Measurements from ENCODE around the gene MMP25.
A peak's percentile ranks its signal among the peaks of the same experiment; 100 is the strongest.
"Not testable (repeated sequence)": the region's sequence is repeated elsewhere in the genome, so short reads cannot be mapped to it uniquely, and the experiment has no call there.

MMP25 gene

GRCh38 chr16:3070608-3071111 lies 24.3 kb downstream of the MMP25 start:
- Histone ChIP-seq H3K9me3 (ENCODE audit: control insufficient read depth, insufficient read depth, low read depth, low read length) (no peaks in the 10 kb centered on the region), H3K27me3 (ENCODE audit: control insufficient read depth, insufficient read depth, low read length) (peaks cover 5% of the 10 kb centered on the region; the same call in 1 of the 2 replicates), H3K36me3 (ENCODE audit: control insufficient read depth, insufficient read depth, low read length) (no peaks in the 10 kb centered on the region), H3K4me1 (ENCODE audit: control insufficient read depth, insufficient read depth, low read length) (peaks cover 16% of the 10 kb centered on the region; the same call in 1 of the 2 replicates), H3K9ac (ENCODE audit: low read length) (no peak overlapping the region), H3K27ac (ENCODE audit: low read depth, low read length) (no peak overlapping the region), H3K4me3 (ENCODE audit: low read depth, low read length) (no peak overlapping the region)

GRCh38 chr16:3071655-3072054 lies 25.3 kb downstream of the MMP25 start:
- Histone ChIP-seq H3K4me1 (ENCODE audit: control insufficient read depth, insufficient read depth, low read length) (peaks cover 10% of the 10 kb centered on the region; the same call in 1 of the 2 replicates), H3K27ac (ENCODE audit: low read depth, low read length) (no peak overlapping the region), H3K9ac (ENCODE audit: low read length) (no peak overlapping the region), H3K9me3 (ENCODE audit: control insufficient read depth, insufficient read depth, low read depth, low read length) (no peaks in the 10 kb centered on the region), H3K27me3 (ENCODE audit: control insufficient read depth, insufficient read depth, low read length) (peaks cover 5% of the 10 kb centered on the region; the same call in 1 of the 2 replicates), H3K36me3 (ENCODE audit: control insufficient read depth, insufficient read depth, low read length) (no peaks in the 10 kb centered on the region), H3K4me3 (ENCODE audit: low read depth, low read length) (no peak overlapping the region)

GRCh38 chr16:3072148-3072547 lies 25.8 kb downstream of the MMP25 start:
- H3K27me3 ChIP-seq (ENCODE audit: control insufficient read depth, insufficient read depth, low read length); H3K9me3 ChIP-seq (ENCODE audit: control insufficient read depth, insufficient read depth, low read depth, low read length); H3K27ac ChIP-seq (ENCODE audit: low read depth, low read length); H3K36me3 ChIP-seq (ENCODE audit: control insufficient read depth, insufficient read depth, low read length); H3K4me3 ChIP-seq (ENCODE audit: low read depth, low read length); H3K9ac ChIP-seq (ENCODE audit: low read length): not testable (repeated sequence)
- peaks cover 10% of the 10 kb centered on the region; the same call in 1 of the 2 replicates for H3K4me1 ChIP-seq (ENCODE audit: control insufficient read depth, insufficient read depth, low read length)

DNA sequence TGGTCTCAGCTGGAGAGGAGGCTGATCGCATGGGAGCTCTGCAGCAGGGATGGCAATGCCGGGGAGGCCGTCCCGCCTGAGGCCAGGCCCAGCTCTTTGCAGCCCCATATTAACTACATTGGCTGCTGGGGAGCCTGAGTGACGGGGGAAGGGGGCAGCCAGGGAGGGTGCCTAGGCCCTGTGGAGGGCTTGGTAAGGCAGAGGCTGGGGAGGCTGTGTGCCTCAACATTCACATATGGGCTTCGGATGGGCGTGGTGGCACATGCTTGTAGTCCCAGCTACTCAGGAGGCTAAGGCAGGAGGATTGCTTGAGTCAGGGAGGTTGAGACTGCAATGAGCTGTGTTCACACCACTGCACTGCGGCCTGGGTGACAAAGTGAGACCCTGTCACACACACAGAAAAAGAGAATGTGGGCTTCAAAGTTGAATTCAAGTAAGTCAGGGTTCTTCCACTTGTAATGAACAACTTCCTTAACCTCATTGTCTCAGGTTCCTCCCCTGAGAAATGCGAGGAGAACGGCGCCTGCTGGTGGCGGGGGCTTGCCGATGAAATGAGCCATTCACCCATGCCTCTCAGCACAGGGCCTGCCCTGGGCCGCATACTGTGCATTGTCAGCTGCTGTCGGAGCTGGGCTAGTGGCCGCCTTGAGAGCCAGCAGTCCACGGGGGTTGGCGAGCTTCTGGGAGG lies 26.4 kb downstream of the MMP25 start:
- not testable (repeated sequence) for H3K27ac ChIP-seq (ENCODE audit: low read depth, low read length); H3K27me3 ChIP-seq (ENCODE audit: control insufficient read depth, insufficient read depth, low read length); H3K9ac ChIP-seq (ENCODE audit: low read length); H3K36me3 ChIP-seq (ENCODE audit: control insufficient read depth, insufficient read depth, low read length); H3K4me3 ChIP-seq (ENCODE audit: low read depth, low read length); H3K9me3 ChIP-seq (ENCODE audit: control insufficient read depth, insufficient read depth, low read depth, low read length)
- peaks cover 10% of the 10 kb centered on the region; the same call in 1 of the 2 replicates for H3K4me1 ChIP-seq (ENCODE audit: control insufficient read depth, insufficient read depth, low read length)

- Histone ChIP-seq H3K27me3 (ENCODE audit: control insufficient read depth, insufficient read depth, low read length) (peaks cover 5% of the 10 kb centered on the region; the same call in 1 of the 2 replicates), H3K27ac (ENCODE audit: low read depth, low read length) (no peak overlapping the region), H3K4me3 (ENCODE audit: low read depth, low read length) (no peak overlapping the region), H3K4me1 (ENCODE audit: control insufficient read depth, insufficient read depth, low read length) (peaks cover 12% of the 10 kb centered on the region), H3K9me3 (ENCODE audit: control insufficient read depth, insufficient read depth, low read depth, low read length) (no peaks in the 10 kb centered on the region), H3K9ac (ENCODE audit: low read length) (no peak overlapping the region), H3K36me3 (ENCODE audit: control insufficient read depth, insufficient read depth, low read length) (no peaks in the 10 kb centered on the region)
These were observed 27.1 kb downstream of the MMP25 start for GRCh38 chr16:3073448-3073847.

- H3K27ac ChIP-seq (ENCODE audit: low read depth, low read length), result no peak overlapping the region
- no peak overlapping the region for H3K9ac ChIP-seq (ENCODE audit: low read length)
- no peak overlapping the region for H3K4me3 ChIP-seq (ENCODE audit: low read depth, low read length)
- H3K4me1 ChIP-seq (ENCODE audit: control insufficient read depth, insufficient read depth, low read length), result peaks cover 14% of the 10 kb centered on the region
- peaks cover 5% of the 10 kb centered on the region; the same call in 1 of the 2 replicates for H3K27me3 ChIP-seq (ENCODE audit: control insufficient read depth, insufficient read depth, low read length)
- no peaks in the 10 kb centered on the region for H3K9me3 ChIP-seq (ENCODE audit: control insufficient read depth, insufficient read depth, low read depth, low read length)
- H3K36me3 ChIP-seq (ENCODE audit: control insufficient read depth, insufficient read depth, low read length), result no peaks in the 10 kb centered on the region
These were observed 28.6 kb downstream of the MMP25 start for GRCh38 chr16:3074860-3075522.

DNA sequence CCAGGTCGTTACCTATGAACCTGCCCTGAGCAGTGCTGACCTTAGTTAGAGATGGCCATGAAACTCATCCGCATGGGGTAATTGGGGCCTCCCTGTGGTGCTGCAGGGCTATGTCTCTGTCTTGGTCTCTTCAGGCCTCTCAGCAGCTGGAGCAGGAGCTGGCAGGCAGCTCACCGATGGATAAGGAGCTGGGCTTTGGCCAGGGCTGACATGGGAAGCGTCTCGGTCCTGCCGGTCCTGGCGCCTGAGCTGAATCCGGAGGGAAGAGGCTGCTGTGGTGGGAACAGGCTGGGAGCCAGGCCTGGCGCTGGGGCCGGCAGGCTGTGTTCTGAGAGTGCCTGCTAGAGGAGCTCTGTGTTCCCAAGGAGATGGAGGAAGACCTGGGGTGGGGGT lies 29.2 kb downstream of the MMP25 start:
- no peak overlapping the region for H3K27ac ChIP-seq (ENCODE audit: low read depth, low read length)
- H3K4me1 ChIP-seq (ENCODE audit: control insufficient read depth, insufficient read depth, low read length), result peaks cover 11% of the 10 kb centered on the region
- H3K9me3 ChIP-seq (ENCODE audit: control insufficient read depth, insufficient read depth, low read depth, low read length), result no peaks in the 10 kb centered on the region
- peak overlapping the region; percentile 42 for H3K9ac ChIP-seq (ENCODE audit: low read length)
- H3K27me3 ChIP-seq (ENCODE audit: control insufficient read depth, insufficient read depth, low read length), result peaks cover 5% of the 10 kb centered on the region; the same call in 1 of the 2 replicates
- no peaks in the 10 kb centered on the region for H3K36me3 ChIP-seq (ENCODE audit: control insufficient read depth, insufficient read depth, low read length)
- H3K4me3 ChIP-seq (ENCODE audit: low read depth, low read length), result no peak overlapping the region

- not testable (repeated sequence) for H3K9ac ChIP-seq (ENCODE audit: low read length); H3K4me3 ChIP-seq (ENCODE audit: low read depth, low read length); H3K27me3 ChIP-seq (ENCODE audit: control insufficient read depth, insufficient read depth, low read length); H3K27ac ChIP-seq (ENCODE audit: low read depth, low read length); H3K9me3 ChIP-seq (ENCODE audit: control insufficient read depth, insufficient read depth, low read depth, low read length); H3K36me3 ChIP-seq (ENCODE audit: control insufficient read depth, insufficient read depth, low read length); H3K4me1 ChIP-seq (ENCODE audit: control insufficient read depth, insufficient read depth, low read length)
These were observed 29.6 kb downstream of the MMP25 start for GRCh38 chr16:3075946-3076345.

GRCh38 chr16:3076577-3076976 lies 30.2 kb downstream of the MMP25 start:
- Histone ChIP-seq H3K9me3 (ENCODE audit: control insufficient read depth, insufficient read depth, low read depth, low read length) (no peaks in the 10 kb centered on the region; the same call in 1 of the 2 replicates), H3K27ac (ENCODE audit: low read depth, low read length) (no peak overlapping the region), H3K27me3 (ENCODE audit: control insufficient read depth, insufficient read depth, low read length) (peaks cover 5% of the 10 kb centered on the region; the same call in 1 of the 2 replicates), H3K9ac (ENCODE audit: low read length) (no peak overlapping the region), H3K4me3 (ENCODE audit: low read depth, low read length) (no peak overlapping the region), H3K36me3 (ENCODE audit: control insufficient read depth, insufficient read depth, low read length) (no peaks in the 10 kb centered on the region), H3K4me1 (ENCODE audit: control insufficient read depth, insufficient read depth, low read length) (peaks cover 6% of the 10 kb centered on the region)

DNA sequence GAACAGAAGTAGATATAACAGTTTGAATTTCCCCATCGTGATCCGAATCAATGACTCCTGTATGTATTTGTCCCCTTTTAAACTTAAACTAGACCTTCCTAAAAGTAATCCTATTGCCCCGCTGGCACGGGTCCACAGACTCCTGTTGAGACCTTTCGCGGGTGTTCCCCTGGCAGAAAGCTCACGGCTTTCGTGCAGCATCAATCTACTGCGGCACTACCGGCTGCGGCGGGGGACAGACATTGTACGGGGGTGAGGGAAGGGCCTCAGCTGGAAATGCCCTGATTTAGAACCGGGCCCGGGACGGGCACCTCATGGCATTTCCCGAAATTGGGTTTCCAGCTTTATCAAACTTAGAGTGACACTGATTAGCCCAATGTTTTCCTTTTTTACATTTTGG lies 33.7 kb downstream of the MMP25 start:
- no peak overlapping the region for H3K9ac ChIP-seq (ENCODE audit: low read length)
- no peak overlapping the region for H3K27ac ChIP-seq (ENCODE audit: low read depth, low read length)
- H3K4me3 ChIP-seq (ENCODE audit: low read depth, low read length), result no peak overlapping the region
- no peaks in the 10 kb centered on the region for H3K36me3 ChIP-seq (ENCODE audit: control insufficient read depth, insufficient read depth, low read length)
- H3K9me3 ChIP-seq (ENCODE audit: control insufficient read depth, insufficient read depth, low read depth, low read length), result no peaks in the 10 kb centered on the region; the same call in 1 of the 2 replicates
- H3K27me3 ChIP-seq (ENCODE audit: control insufficient read depth, insufficient read depth, low read length), result no peaks in the 10 kb centered on the region
- H3K4me1 ChIP-seq (ENCODE audit: control insufficient read depth, insufficient read depth, low read length), result peaks cover 4% of the 10 kb centered on the region; the same call in 1 of the 2 replicates

DNA sequence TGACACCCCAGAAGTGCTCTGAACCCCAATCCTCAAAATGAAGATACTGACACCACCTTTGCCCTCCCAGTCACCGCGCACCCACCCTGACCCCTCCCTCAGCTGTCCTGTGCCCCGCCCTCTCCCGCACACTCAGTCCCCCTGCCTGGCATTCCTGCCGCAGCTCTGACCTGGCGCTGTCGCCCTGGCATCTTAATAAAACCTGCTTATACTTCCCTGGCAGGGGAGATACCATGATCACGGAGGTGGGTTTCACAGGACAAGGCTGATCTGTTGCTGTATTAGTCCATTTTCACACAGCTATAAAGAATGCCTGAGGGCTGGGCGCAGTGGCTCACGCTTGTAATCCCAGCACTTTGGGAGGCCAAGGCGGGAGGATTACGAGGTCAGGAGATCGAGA lies 35.6 kb downstream of the MMP25 start:
- H3K27me3 ChIP-seq (ENCODE audit: control insufficient read depth, insufficient read depth, low read length), result not testable (repeated sequence)

More for the DNA sequence above, 35.6 kb downstream of the MMP25 start:
- not testable (repeated sequence) for H3K36me3 ChIP-seq (ENCODE audit: control insufficient read depth, insufficient read depth, low read length); H3K9me3 ChIP-seq (ENCODE audit: control insufficient read depth, insufficient read depth, low read depth, low read length); H3K4me3 ChIP-seq (ENCODE audit: low read depth, low read length); H3K9ac ChIP-seq (ENCODE audit: low read length); H3K4me1 ChIP-seq (ENCODE audit: control insufficient read depth, insufficient read depth, low read length); H3K27ac ChIP-seq (ENCODE audit: low read depth, low read length)
